ENCODE data around the gene TBC1D25.

TBC1D25 gene

GRCh38 chrX:48560056-48560455 is 20.5 kb downstream of the TBC1D25 start:
- no peak for DNase-seq
- Mint-ChIP-seq H3K27ac (no peak overlapping the region), H3K9me3 (no peaks in the 10 kb centered on the region), H3K4me1 (no peaks in the 10 kb centered on the region), H3K36me3 (peaks cover 15% of the 10 kb centered on the region), H3K27me3 (no peaks in the 10 kb centered on the region), H3K4me3 (no peak overlapping the region)
- CTCF ChIA-PET, result no interaction called here

DNA sequence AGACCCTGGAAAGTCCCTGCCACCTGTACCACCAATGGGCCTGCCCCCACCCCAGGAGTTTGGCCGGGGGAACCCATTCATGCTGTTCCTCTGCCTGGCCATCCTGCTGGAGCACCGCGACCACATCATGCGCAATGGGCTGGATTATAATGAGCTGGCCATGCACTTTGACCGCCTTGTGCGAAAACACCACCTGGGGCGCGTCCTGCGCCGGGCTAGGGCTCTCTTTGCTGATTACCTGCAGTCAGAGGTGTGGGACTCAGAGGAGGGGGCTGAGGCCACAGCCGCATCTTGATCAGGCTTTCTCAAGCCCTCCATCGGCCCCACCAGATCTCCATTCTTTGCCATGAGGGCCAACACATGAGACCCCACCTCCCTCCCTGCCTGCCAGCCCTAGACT is 21.2 kb downstream of the TBC1D25 start:
- Mint-ChIP-seq H3K9me3 (no peaks in the 10 kb centered on the region), H3K4me1 (no peaks in the 10 kb centered on the region), H3K4me3 (no peak overlapping the region), H3K27ac (no peak overlapping the region), H3K36me3 (peaks cover 11% of the 10 kb centered on the region), H3K27me3 (no peaks in the 10 kb centered on the region)
- no peak for DNase-seq
- CTCF ChIA-PET, result no interaction called here

GRCh38 chrX:48569958-48570357 is 30.4 kb downstream of the TBC1D25 start:
- CTCF ChIA-PET, result no interaction called here
- Mint-ChIP-seq H3K36me3 (peaks cover 4% of the 10 kb centered on the region), H3K4me1 (peaks cover 13% of the 10 kb centered on the region), H3K27me3 (no peaks in the 10 kb centered on the region), H3K4me3 (no peak overlapping the region), H3K9me3 (no peaks in the 10 kb centered on the region), H3K27ac (no peak overlapping the region)
- DNase-seq, result no peak

DNA sequence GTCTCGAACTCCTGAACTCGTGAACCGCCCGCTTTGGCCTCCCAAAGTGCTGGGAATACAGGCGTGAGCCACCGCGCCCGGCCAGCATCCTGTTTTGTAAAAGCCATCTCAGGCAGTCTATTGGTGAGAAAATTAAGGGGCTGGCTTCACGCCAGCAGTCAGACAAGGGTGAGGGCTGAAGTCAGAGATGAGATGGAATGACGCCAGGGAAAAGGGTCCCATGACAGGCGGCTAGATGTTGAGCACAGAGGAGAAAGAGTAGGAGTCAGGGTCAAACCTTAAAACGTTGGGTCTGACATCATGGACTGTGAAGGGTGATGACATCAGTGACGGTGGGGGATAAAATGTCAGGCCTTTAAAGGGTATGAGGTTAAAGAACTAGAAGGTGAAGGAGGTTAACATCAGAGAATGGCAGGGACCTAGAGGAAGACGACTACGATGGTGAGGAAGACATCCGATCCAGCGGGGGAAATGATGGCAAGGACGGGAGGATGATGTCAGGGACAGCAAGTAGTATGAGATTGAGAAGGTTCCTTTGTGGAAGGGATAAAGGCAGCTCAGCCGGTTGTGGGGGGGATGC is 34.3 kb downstream of the TBC1D25 start:
- H3K36me3 Mint-ChIP-seq, result peaks cover 36% of the 10 kb centered on the region
- CTCF ChIA-PET, result interaction anchor here (1.0 to 2.5 kb wide), 2 partner anchors 34 to 99 kb away, joined by 3 to 6 read pairs; partner anchors contain the start of gene TBC1D25
- DNase-seq, result peak; percentile 45

GRCh38 chrX:48574270-48575266 is 35.1 kb downstream of the TBC1D25 start, which contains the start of gene RBM3:
RBM3 (plus strand) TSS chrX:48574484; CDS start chrX:48575181, 697 bp downstream.
- no peaks in the 10 kb centered on the region for H3K27me3 Mint-ChIP-seq
- peak within 1 kb of the TSS; percentile 96 for H3K4me3 Mint-ChIP-seq
- no peaks in the 10 kb centered on the region for H3K9me3 Mint-ChIP-seq
- H3K36me3 Mint-ChIP-seq, result peaks cover 38% of the 10 kb centered on the region
- DNase-seq, result peak; percentile 96
- H3K27ac Mint-ChIP-seq, result peak within 1 kb of the TSS; percentile 100
- CTCF ChIA-PET, result interaction anchor here (1.0 to 2.5 kb wide), 2 partner anchors 35 to 100 kb away, joined by 3 to 6 read pairs; partner anchors contain the start of gene TBC1D25
- peaks cover 26% of the 10 kb centered on the region for H3K4me1 Mint-ChIP-seq

More for the DNA sequence above, 34.3 kb downstream of the TBC1D25 start:
- Mint-ChIP-seq H3K4me3 (peak overlapping the region; percentile 96), H3K27me3 (no peaks in the 10 kb centered on the region), H3K4me1 (peaks cover 26% of the 10 kb centered on the region), H3K9me3 (no peaks in the 10 kb centered on the region), H3K27ac (peak overlapping the region; percentile 100)

- H3K4me3 Mint-ChIP-seq, result peak overlapping the region; percentile 96
- peak overlapping the region; percentile 100 for H3K27ac Mint-ChIP-seq
- H3K27me3 Mint-ChIP-seq, result no peaks in the 10 kb centered on the region
- H3K36me3 Mint-ChIP-seq, result peaks cover 42% of the 10 kb centered on the region
- H3K4me1 Mint-ChIP-seq, result peaks cover 24% of the 10 kb centered on the region
- H3K9me3 Mint-ChIP-seq, result no peaks in the 10 kb centered on the region
- CTCF ChIA-PET, result interaction anchor here (1.0 to 2.5 kb wide), 2 partner anchors 36 to 102 kb away, joined by 5 to 6 read pairs; partner anchors contain the start of gene TBC1D25
- DNase-seq, result no peak
These were observed 36.1 kb downstream of the TBC1D25 start for GRCh38 chrX:48575642-48576041.

- H3K9me3 Mint-ChIP-seq, result no peaks in the 10 kb centered on the region
- no peaks in the 10 kb centered on the region for H3K27me3 Mint-ChIP-seq
- peak overlapping the region; percentile 100 for H3K27ac Mint-ChIP-seq
- H3K4me1 Mint-ChIP-seq, result peaks cover 24% of the 10 kb centered on the region
- CTCF ChIA-PET, result interaction anchor here (1.0 to 2.5 kb wide), 2 partner anchors 36 to 102 kb away, joined by 5 to 6 read pairs; partner anchors contain the start of gene TBC1D25
- peak overlapping the region; percentile 96 for H3K4me3 Mint-ChIP-seq
- no peak for DNase-seq
- peaks cover 42% of the 10 kb centered on the region for H3K36me3 Mint-ChIP-seq
These were observed 36.6 kb downstream of the TBC1D25 start for GRCh38 chrX:48576108-48576507.

DNA sequence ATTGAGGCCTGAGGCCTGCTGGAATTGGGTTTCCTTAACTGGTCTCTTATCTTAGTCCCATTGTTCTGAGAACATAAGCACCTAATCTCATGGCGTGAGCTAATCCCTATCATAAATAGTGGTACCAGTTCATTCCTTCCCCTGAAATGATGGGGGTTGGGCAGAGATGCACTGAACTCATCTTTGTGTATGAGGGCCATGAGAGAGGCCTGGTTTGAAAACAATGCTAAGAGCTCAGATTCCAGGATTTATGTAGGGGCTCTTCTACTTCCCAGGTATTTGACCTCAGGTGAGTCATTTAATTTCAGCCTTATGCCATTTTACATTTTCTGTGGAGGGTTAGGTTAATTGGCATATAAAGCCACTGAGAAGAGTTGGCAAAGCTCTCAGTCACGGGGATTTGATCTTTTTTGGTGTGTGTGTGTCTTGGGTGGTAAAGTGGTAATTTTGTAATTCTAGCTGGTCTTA is 39.2 kb downstream of the TBC1D25 start:
- Mint-ChIP-seq H3K4me1 (peaks cover 24% of the 10 kb centered on the region), H3K4me3 (no peak overlapping the region), H3K9me3 (no peaks in the 10 kb centered on the region), H3K36me3 (peaks cover 42% of the 10 kb centered on the region), H3K27ac (no peak overlapping the region), H3K27me3 (no peaks in the 10 kb centered on the region)
- CTCF ChIA-PET, result interaction anchor here (1.3 kb wide), 1 partner anchor 12 kb away, joined by 3 read pairs; no protein-coding TSS in a partner anchor
- no peak for DNase-seq

DNA sequence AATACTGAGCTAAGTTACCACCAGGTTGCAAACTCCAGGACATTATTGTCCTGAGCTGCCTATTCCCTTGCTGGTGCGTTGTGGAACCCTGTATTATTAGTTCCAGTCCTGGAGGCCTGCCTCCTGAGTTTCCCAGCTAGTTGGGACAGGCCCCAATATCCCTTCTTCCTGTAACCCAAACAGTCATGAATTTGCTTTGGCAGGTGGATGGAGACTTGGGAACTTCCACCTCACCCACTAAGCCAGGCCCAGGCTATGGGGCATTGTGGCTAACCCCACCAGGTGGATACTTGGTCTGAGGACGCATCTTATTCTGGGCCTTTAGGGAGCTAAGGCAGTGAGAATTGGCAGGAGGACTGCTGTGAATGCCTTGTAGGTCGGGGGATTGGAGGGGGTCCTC is 39.7 kb downstream of the TBC1D25 start:
- no peaks in the 10 kb centered on the region for H3K27me3 Mint-ChIP-seq
- no peak for DNase-seq
- H3K4me3 Mint-ChIP-seq, result no peak overlapping the region
- H3K4me1 Mint-ChIP-seq, result peaks cover 20% of the 10 kb centered on the region
- CTCF ChIA-PET, result no interaction called here
- H3K36me3 Mint-ChIP-seq, result peaks cover 42% of the 10 kb centered on the region
- no peak overlapping the region for H3K27ac Mint-ChIP-seq
- no peaks in the 10 kb centered on the region for H3K9me3 Mint-ChIP-seq

- peaks cover 32% of the 10 kb centered on the region for H3K36me3 Mint-ChIP-seq
- no peak overlapping the region for H3K4me3 Mint-ChIP-seq
- H3K4me1 Mint-ChIP-seq, result peaks cover 14% of the 10 kb centered on the region
- no peaks in the 10 kb centered on the region for H3K9me3 Mint-ChIP-seq
- no peaks in the 10 kb centered on the region for H3K27me3 Mint-ChIP-seq
- H3K27ac Mint-ChIP-seq, result no peak overlapping the region
- CTCF ChIA-PET, result no interaction called here
- DNase-seq, result no peak
These were observed 41.1 kb downstream of the TBC1D25 start for GRCh38 chrX:48580662-48581061.

- no peaks in the 10 kb centered on the region for H3K27me3 Mint-ChIP-seq
- no peak for DNase-seq
- peaks cover 3% of the 10 kb centered on the region for H3K36me3 Mint-ChIP-seq
- H3K27ac Mint-ChIP-seq, result no peak overlapping the region
- no peaks in the 10 kb centered on the region for H3K9me3 Mint-ChIP-seq
- CTCF ChIA-PET, result no interaction called here
- H3K4me3 Mint-ChIP-seq, result no peak overlapping the region
- peaks cover 4% of the 10 kb centered on the region for H3K4me1 Mint-ChIP-seq
These were observed 45.2 kb downstream of the TBC1D25 start for GRCh38 chrX:48584698-48585097.

- no peak for DNase-seq
- H3K4me1 Mint-ChIP-seq, result peaks cover 9% of the 10 kb centered on the region
These were observed 50.1 kb downstream of the TBC1D25 start for GRCh38 chrX:48589482-48590162.

GRCh38 chrX:48590203-48591103 is 50.9 kb downstream of the TBC1D25 start:
- H3K4me3 Mint-ChIP-seq, result no peak overlapping the region
- H3K4me1 Mint-ChIP-seq, result peaks cover 9% of the 10 kb centered on the region
- no peaks in the 10 kb centered on the region for H3K9me3 Mint-ChIP-seq
- no peak overlapping the region for H3K27ac Mint-ChIP-seq
- DNase-seq, result no peak
- CTCF ChIA-PET, result interaction anchor here (1.6 kb wide), 1 partner anchor 12 kb away, joined by 3 read pairs; no protein-coding TSS in a partner anchor
- H3K36me3 Mint-ChIP-seq, result no peaks in the 10 kb centered on the region
- H3K27me3 Mint-ChIP-seq, result peaks cover 4% of the 10 kb centered on the region

More at GRCh38 chrX:48589482-48590162, 50.1 kb downstream of the TBC1D25 start:
- Mint-ChIP-seq H3K4me3 (no peak overlapping the region), H3K36me3 (no peaks in the 10 kb centered on the region), H3K9me3 (no peaks in the 10 kb centered on the region), H3K27ac (no peak overlapping the region), H3K27me3 (peaks cover 4% of the 10 kb centered on the region)
- CTCF ChIA-PET, result interaction anchor here (1.6 kb wide), 1 partner anchor 11 kb away, joined by 3 read pairs; no protein-coding TSS in a partner anchor
